Neural progenitor cell (in vitro differentiated cells): Measurements from ENCODE around the gene BBS1.

Experiments
- EZH2 ChIP-seq: fragments of 200-600 bp; sonication (generic); IDR thresholded peaks from 2 replicates; pipeline ENCODE4 v1.6.1; 2017; ENCODE audit warnings: antibody characterized with exemption, mild to moderate bottlenecking, moderate library complexity
- TF ChIP-seq, protein P1 (sequence below): fragments of 200-600 bp; sonication (generic); IDR thresholded peaks from 2 replicates; pipeline ENCODE4 v1.5.1; 2017; ENCODE audit warnings: antibody characterized with exemption, mild to moderate bottlenecking

DNA sequence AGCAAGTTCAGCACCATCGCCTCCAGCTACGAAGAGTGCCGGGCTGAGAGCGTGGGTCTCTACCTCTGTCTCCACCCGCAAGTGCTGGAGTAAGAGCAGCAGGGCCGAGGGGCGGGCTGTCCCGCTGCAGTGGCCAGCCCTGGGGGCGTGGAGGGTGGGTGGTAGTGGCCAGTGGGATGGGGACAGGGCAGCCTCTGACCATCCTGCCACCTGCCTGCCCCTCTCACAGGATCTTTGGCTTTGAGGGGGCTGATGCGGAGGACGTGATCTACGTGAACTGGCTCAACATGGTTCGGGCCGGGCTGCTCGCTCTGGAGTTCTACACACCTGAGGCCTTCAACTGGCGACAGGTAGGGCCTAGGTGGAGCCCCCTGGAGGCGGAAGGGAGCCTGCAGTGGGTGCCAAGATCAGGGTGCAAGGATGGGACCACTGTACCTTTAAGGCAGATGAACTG lies 15.0 kb upstream of the BBS1 start:
- TF ChIP-seq, protein P1, sequence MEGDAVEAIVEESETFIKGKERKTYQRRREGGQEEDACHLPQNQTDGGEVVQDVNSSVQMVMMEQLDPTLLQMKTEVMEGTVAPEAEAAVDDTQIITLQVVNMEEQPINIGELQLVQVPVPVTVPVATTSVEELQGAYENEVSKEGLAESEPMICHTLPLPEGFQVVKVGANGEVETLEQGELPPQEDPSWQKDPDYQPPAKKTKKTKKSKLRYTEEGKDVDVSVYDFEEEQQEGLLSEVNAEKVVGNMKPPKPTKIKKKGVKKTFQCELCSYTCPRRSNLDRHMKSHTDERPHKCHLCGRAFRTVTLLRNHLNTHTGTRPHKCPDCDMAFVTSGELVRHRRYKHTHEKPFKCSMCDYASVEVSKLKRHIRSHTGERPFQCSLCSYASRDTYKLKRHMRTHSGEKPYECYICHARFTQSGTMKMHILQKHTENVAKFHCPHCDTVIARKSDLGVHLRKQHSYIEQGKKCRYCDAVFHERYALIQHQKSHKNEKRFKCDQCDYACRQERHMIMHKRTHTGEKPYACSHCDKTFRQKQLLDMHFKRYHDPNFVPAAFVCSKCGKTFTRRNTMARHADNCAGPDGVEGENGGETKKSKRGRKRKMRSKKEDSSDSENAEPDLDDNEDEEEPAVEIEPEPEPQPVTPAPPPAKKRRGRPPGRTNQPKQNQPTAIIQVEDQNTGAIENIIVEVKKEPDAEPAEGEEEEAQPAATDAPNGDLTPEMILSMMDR, result peak; percentile 51
- TF ChIP-seq EZH2, result no peak
